HG03342 (cell line): Measurements from ENCODE around the gene DNM1.

Experiments used
- ATAC-seq: cut with Tn5 transposase; IDR thresholded peaks from one replicate; pipeline ENCODE4 v1.9.1; 2021; ENCODE audit warnings: mild to moderate bottlenecking, moderate library complexity; ENCODE audit not compliant: unreplicated experiment

Gene DNM1

GRCh38 chr9:128203024-128203706 lies at the start of gene DNM1:
DNM1 (plus strand) TSS chr9:128203379; CDS start chr9:128203471, 92 bp downstream.
- ATAC-seq, result peak; percentile 76

- ATAC-seq, result no peak
Measured at GRCh38 chr9:128153947-128154695, 49.1 kb upstream of the DNM1 start.

- no peak for ATAC-seq
Measured at GRCh38 chr9:128155736-128156500, 47.3 kb upstream of the DNM1 start.

GRCh38 chr9:128159522-128159783 lies 43.7 kb upstream of the DNM1 start:
- ATAC-seq, result no peak

GRCh38 chr9:128159784-128160602 lies 43.2 kb upstream of the DNM1 start, which contains the start of gene BBLN:
BBLN (plus strand) TSS chr9:128160265; CDS start chr9:128160408, 143 bp downstream.
- ATAC-seq, result peak; percentile 68

GRCh38 chr9:128160603-128160987 lies 42.6 kb upstream of the DNM1 start:
- ATAC-seq, result peak; percentile 9

GRCh38 chr9:128161215-128161902 lies 41.8 kb upstream of the DNM1 start:
- no peak for ATAC-seq

- ATAC-seq, result no peak
Measured at GRCh38 chr9:128162215-128163026, 40.8 kb upstream of the DNM1 start.

- no peak for ATAC-seq
Measured at GRCh38 chr9:128163027-128163515, 40.1 kb upstream of the DNM1 start.

- no peak for ATAC-seq
Measured at GRCh38 chr9:128163523-128164306, 39.5 kb upstream of the DNM1 start.

- ATAC-seq, result no peak
Measured at GRCh38 chr9:128164307-128164885, 38.8 kb upstream of the DNM1 start.

GRCh38 chr9:128166169-128166568 lies 37.0 kb upstream of the DNM1 start:
- no peak for ATAC-seq

GRCh38 chr9:128167209-128167608 lies 36.0 kb upstream of the DNM1 start:
- ATAC-seq, result no peak

- no peak for ATAC-seq
Measured at GRCh38 chr9:128168731-128169308, 34.4 kb upstream of the DNM1 start.

GRCh38 chr9:128169492-128169891 lies 33.7 kb upstream of the DNM1 start:
- ATAC-seq, result no peak

GRCh38 chr9:128169925-128170324 lies 33.3 kb upstream of the DNM1 start:
- ATAC-seq, result no peak

GRCh38 chr9:128174062-128174461 lies 29.1 kb upstream of the DNM1 start:
- ATAC-seq, result no peak

- no peak for ATAC-seq
Measured at GRCh38 chr9:128175102-128175563, 28.0 kb upstream of the DNM1 start.
